GM21367 (cell line): ENCODE results near the gene CUL9.

Experiments
- ATAC-seq: cut with Tn5 transposase; IDR thresholded peaks from one replicate; pipeline ENCODE4 v1.9.1; 2021; ENCODE audit not compliant: unreplicated experiment

The CUL9 gene

DNA sequence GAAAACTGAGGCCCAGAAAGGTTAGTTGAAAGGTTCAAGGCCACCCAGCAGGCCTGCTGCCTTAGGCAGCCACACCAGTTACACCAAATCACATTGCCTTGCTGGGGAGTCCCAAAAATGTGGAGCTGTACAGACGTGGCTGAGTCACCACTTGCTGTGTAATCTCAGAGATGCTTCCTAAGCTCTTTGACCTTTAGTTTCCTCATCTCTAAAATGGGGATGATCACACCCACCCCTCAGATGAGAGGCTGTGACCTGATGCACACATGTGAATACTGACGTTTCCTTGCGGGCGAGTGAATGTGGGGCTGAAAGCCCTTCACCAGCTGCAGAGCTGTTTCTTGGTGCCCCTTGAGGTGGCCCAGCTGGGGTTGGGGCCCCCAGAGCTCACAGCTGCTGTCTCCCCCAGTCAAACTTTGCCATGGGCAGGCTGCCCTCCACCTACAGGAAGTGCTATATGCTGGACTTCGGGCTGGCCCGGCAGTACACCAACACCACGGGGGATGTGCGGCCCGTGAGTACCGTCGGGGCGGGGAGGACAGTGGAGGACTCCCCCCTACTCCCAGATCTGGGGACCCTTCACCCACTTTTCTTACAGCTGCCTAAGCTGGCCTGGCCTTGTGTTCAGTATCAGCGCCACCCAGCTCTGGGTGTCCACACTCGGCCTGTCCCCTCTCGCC lies 72.3 kb downstream of the CUL9 start:
- no peak for ATAC-seq

DNA sequence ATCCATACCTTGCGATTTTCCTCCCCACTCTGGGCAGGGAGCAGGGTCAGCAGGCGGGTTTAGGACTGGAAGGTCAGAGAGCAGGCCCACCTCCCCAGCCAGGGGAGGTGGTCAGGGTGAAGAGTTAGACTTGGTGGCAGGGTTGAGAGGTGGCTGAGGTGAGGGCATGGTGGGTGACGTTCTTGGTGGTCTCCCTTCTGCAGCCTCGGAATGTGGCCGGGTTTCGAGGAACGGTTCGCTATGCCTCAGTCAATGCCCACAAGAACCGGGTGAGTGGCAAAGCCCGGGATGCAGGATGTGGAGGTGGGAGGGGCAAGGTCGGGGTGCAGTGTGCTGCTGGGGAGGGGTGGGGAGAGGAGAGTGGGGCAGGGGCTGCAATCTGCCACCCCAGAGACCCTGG lies 72.8 kb downstream of the CUL9 start:
- ATAC-seq: no peak

GRCh38 chr6:43255408-43256054 lies 73.5 kb downstream of the CUL9 start:
- ATAC-seq: no peak

- ATAC-seq: no peak
These were observed 74.8 kb downstream of the CUL9 start for GRCh38 chr6:43256670-43257366.

DNA sequence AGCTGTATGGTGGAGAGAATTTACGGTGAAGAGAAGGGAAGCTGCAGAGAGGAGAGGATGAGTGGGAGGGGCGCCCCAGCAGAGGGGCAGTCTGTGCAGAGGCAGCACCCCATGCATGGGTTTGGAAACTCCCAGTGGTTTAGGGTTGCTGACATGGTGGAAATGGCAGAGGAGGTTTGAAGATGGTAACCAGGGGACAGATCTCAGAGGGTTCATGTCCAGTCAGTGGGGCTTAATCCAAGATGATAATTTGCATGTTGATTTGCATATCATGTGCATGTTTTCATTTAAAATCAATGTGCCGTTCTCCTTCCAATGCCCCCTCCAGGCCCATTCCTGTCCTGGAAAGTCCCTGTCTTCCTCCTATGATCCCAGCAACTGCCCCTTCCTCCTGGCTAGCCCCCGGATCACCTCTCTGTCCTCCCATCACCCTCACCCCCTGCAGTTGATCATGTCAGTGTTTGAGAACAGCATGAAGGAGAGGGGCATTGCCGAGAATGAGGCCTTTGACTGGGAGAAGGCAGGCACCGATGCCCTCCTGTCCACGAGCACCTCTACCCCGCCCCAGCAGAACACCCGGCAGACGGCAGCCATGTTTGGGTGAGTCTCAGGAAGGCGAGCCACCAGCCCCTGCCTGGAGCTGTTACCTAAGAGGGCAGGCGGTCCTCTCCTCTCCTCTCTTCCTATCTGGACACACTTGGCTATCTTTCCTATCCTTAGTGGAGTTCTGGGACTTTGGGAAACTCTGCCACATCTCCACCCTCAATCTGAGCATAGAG lies 75.6 kb downstream of the CUL9 start:
- ATAC-seq: no peak

DNA sequence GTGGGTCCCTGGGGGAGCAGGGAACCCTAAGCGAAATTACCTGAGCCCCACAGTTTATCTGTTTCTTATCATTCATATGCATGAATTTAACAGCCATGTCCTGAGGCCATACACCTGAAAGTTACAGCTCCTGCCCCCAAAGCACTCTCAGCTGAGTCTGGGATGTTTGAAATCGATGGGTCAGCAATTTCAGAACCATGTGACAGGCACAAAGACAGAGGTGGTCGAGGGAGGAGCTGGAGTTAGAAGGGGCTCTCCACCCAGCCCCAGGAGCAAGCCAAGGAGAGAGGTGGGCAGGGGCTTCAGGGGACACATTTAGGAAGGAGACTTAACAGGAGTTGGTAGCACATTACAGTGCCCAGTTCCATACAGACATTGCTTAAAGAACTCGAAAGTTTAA lies 76.2 kb downstream of the CUL9 start:
- ATAC-seq: no peak

DNA sequence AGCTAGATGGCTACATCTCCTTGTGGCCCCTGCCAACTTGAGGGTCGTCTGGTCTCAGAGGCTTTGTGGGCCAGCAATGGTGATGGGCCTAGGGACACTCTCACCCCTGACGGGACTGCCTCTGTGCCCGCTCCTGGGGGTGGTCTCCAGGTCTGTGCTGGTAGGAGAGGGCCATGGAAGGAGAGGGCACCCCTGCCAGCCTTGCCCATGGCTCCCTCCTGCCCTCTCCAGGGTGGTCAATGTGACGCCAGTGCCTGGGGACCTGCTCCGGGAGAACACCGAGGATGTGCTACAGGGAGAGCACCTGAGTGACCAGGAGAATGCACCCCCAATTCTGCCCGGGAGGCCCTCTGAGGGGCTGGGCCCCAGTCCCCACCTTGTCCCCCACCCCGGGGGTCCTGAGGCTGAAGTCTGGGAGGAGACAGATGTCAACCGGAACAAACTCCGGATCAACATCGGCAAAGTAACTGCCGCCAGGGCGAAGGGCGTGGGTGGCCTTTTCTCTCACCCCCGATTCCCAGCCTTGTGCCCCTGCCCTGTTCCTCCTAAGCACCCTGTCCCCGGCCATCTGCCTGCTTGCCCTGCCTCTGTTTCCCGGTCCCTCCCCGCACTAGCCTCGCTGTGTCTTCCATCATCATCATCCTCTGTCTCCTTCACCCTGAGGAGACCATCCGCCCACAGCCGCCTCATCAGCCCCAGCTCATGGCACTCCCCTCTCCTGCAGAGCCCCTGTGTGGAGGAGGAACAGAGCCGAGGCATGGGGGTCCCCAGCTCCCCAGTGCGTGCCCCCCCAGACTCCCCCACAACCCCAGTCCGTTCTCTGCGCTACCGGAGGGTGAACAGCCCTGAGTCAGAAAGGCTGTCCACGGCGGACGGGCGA lies 77.1 kb downstream of the CUL9 start:
- no peak for ATAC-seq

DNA sequence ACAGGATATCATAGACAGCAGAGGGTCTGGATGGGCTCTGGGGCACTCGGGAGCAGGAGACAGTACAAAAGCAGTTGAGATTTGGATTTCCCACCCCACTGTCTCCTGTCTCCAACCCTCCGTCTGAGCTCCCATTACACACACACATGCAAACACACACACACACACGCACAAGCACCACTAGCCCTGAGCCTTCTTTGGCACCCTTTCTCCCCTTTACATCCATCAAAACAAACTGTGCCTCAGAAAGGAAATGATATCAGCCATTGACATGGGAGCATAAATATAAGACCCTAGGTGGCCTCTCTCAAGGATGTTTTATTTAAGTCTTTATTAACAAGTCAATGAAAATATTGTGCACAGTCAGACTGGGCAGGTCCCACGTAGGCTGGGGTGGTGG lies 78.8 kb downstream of the CUL9 start:
- no peak for ATAC-seq

- ATAC-seq: no peak
These were observed 79.2 kb downstream of the CUL9 start for GRCh38 chr6:43261198-43261597.

- ATAC-seq: no peak
These were observed 80.2 kb downstream of the CUL9 start for GRCh38 chr6:43262000-43262779.

DNA sequence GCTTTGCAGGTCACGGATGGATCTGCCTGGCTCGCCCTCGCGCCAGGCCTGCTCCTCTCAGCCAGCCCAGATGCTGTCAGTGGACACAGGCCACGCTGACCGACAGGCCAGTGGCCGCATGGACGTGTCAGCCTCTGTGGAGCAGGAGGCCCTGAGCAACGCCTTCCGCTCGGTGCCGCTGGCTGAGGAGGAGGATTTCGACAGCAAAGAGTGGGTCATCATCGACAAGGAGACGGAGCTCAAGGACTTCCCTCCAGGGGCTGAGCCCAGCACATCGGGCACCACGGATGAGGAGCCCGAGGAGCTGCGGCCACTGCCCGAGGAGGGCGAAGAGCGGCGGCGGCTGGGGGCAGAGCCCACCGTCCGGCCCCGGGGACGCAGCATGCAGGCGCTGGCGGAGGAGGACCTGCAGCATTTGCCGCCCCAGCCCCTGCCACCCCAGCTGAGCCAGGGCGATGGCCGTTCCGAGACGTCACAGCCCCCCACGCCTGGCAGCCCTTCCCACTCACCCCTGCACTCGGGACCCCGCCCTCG lies 80.9 kb downstream of the CUL9 start:
- ATAC-seq: no peak

GRCh38 chr6:43263314-43264178 lies 81.5 kb downstream of the CUL9 start:
- peak; percentile 78 for ATAC-seq

GRCh38 chr6:43264599-43265145 lies 82.7 kb downstream of the CUL9 start:
- ATAC-seq: no peak

- ATAC-seq: no peak
These were observed 83.6 kb downstream of the CUL9 start for GRCh38 chr6:43265564-43265963.

DNA sequence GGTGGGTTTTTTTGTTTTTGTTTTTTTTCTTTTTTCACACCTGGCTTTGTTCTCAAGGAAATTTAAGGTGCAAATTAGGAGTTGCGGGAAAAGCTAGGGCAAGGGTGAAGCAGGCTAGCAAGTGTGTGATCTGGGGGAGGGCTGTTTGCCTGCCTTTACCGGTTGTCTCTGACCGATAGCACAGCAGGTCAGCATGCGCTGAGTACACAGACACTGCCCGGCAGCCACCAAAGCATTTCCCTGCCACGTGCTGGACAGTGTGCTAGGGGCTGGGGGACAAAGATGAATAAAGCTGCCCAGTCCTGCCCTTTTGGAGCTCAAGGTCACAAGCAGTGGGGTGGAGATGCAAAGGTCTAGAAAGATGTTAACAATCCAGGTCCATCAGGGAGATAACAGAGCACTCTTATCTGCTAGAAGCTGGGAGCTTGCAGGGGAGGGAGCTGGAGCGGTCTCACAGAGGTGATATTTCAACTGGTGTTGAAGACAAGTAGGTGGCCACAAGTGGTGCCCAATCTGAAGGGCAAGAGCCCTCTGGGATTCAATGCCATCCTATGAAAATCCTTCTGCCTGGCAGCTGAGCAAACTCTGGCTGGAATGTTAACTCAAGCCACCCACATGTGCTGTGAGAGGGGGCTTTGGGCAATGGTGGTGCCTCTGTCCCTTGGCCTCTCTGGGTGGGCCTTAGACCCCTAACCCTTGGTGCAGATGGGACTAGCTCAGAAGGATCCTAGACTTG lies 85.8 kb downstream of the CUL9 start:
- ATAC-seq: no peak

- ATAC-seq: no peak
These were observed 86.3 kb downstream of the CUL9 start for GRCh38 chr6:43268355-43268700.

DNA sequence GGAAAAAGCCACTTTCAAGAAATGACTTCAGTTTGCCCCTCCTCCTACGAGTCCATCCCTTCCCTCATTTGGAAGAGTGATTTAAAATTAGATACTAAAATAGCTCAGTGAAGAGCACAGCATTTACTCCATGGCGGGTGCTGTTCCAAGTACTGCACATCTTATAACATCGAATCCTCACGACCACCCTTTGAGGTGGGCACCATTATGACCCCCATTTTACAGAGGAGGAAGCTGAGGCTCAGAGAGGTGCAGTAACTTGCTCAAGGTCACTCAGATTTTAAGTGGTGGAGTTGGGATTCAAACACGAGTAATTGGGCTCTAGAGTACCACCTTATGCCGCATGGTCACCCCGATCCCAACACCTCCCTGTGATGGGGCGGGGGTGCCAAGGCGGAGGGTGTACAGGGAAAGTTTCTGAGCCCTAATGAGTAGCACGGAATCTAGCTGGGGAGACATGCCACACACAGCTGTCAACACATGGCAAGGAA lies 86.8 kb downstream of the CUL9 start:
- ATAC-seq: no peak
